Measurements from ENCODE around the gene RXFP2. TPM values are rescaled to one million over a fixed set of nuclear protein-coding genes. Genes with fewer than 3 reads are reported as not detected.

Gene RXFP2
- total and polyA plus RNA-seq, 2 of the 8 experiments (the other 6 are each of a cell fraction or from before 2014, with no cell fraction given), result not detected

DNA sequence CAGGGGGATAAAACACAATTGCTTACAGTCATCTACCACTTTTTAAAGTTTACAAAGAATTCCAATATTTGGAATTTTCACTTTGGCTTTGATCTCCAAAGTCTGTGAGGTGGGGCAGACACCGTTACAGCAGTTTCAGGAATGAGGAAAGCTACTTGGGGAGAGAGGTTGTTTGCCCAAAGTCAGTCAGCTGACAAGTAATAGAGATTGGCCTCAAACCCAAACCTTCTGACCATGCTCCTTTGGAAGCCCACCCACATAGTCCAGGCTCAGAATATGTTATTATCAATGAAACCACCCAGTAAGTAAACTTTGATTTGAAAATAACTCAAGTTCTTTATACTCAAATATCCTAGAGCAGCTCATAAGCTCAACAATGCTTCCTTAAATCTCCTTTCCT is 29.0 kb downstream of the RXFP2 start:
- no peak overlapping the region for H4K8ac ChIP-seq (ENCODE audit: extremely low read depth, insufficient read depth, low read length)
- H2AK5ac ChIP-seq (ENCODE audit: low read depth, low read length), result no peak overlapping the region
- H2BK12ac ChIP-seq (ENCODE audit: low read depth, low read length), result no peak overlapping the region
- no peak overlapping the region for H3K23ac ChIP-seq (ENCODE audit: insufficient read length)
- H3K4ac ChIP-seq (replicated peaks; ENCODE audit: insufficient read length, low read depth, low read length), result no peak overlapping the region
- no peak overlapping the region for H3K4me2 ChIP-seq (ENCODE audit: insufficient read depth in 1 of 2, low read depth in 2 of 2, low read length in 2 of 2)
- H2BK20ac ChIP-seq (ENCODE audit: low read length), result no peak overlapping the region
- no peak overlapping the region for H4K91ac ChIP-seq (replicated peaks; ENCODE audit: insufficient read length, low read length)
- TF ChIP-seq, protein P1, sequence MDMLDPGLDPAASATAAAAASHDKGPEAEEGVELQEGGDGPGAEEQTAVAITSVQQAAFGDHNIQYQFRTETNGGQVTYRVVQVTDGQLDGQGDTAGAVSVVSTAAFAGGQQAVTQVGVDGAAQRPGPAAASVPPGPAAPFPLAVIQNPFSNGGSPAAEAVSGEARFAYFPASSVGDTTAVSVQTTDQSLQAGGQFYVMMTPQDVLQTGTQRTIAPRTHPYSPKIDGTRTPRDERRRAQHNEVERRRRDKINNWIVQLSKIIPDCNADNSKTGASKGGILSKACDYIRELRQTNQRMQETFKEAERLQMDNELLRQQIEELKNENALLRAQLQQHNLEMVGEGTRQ (IDR thresholded peaks at IDR 0.05; ENCODE audit: low read length), result no peak
- no peak for TF ChIP-seq RFX5 (IDR thresholded peaks at IDR 0.05; ENCODE audit: borderline replicate concordance, low read depth, low read length)
- TF ChIP-seq JUND (IDR thresholded peaks at IDR 0.05; ENCODE audit: low read length), result no peak
- no peak for TF ChIP-seq SAP30 (IDR thresholded peaks at IDR 0.05; ENCODE audit: insufficient read depth, insufficient replicate concordance, low read length)
- no peak for TF ChIP-seq EZH2 (IDR thresholded peaks at IDR 0.05; ENCODE audit: low read depth, low read length, severe bottlenecking)
- no peak for TF ChIP-seq SP1 (IDR thresholded peaks at IDR 0.05; ENCODE audit: low read depth, low read length)
- TF ChIP-seq SP4 (IDR thresholded peaks at IDR 0.05; ENCODE audit: low read length), result no peak
- H3K79me1 ChIP-seq (ENCODE audit: low read depth, low read length), result no peaks in the 10 kb centered on the region
- no peaks in the 10 kb centered on the region for H3K23me2 ChIP-seq (ENCODE audit: low read depth, low read length)
- no peak overlapping the region for H3K4me3 ChIP-seq (ENCODE audit: extremely low read depth in 1 of 4, insufficient read depth in 2 of 4, low read depth in 3 of 4, low read length in 4 of 4)
- no peak overlapping the region for H3K18ac ChIP-seq (ENCODE audit: extremely low read depth, low read length)
- H3K79me2 ChIP-seq (ENCODE audit: control insufficient read depth in 1 of 2, insufficient read depth in 2 of 2, low read length in 2 of 2), result no peaks in the 10 kb centered on the region
- ChIA-PET CTCF (ENCODE audit: partially characterized antibody) (interaction anchor here (1.4 kb wide), 1 partner anchor 230 kb away, joined by 6 read pairs; no protein-coding TSS in a partner anchor), POLR2A (ENCODE audit: partially characterized antibody) (no interaction called here)
- no peaks in the 10 kb centered on the region for H3K36me3 ChIP-seq (ENCODE audit: control insufficient read depth in 2 of 4, insufficient read depth in 4 of 4, low read length in 3 of 4)
- H3K9me3 ChIP-seq (ENCODE audit: insufficient read depth in 2 of 2, low read depth in 1 of 2, low read length in 1 of 2), result no peaks in the 10 kb centered on the region
- no peak overlapping the region for H2AFZ ChIP-seq (ENCODE audit: low read length)
- no peak overlapping the region for H4K5ac ChIP-seq (ENCODE audit: insufficient read length, low read depth, low read length)
- no peak overlapping the region for H2BK15ac ChIP-seq (ENCODE audit: low read length)
- no peak overlapping the region for H3K14ac ChIP-seq (ENCODE audit: insufficient read length)
- no peaks in the 10 kb centered on the region for H4K20me1 ChIP-seq (replicated peaks in 1 of 2; ENCODE audit: control insufficient read depth in 1 of 2, insufficient read depth in 2 of 2, low read length in 2 of 2)
- no peak overlapping the region for H2BK120ac ChIP-seq (replicated peaks; ENCODE audit: low read depth, low read length)
- H3K56ac ChIP-seq (replicated peaks; ENCODE audit: insufficient read length, low read depth, low read length), result no peak overlapping the region
- 87% methylated on average over 1 of the region's 1 CpG; no CpG with 5 or more reads in 1 of the 2 experiments for WGBS, 2 experiments (ENCODE audit: extremely low coverage in 1 of 2, insufficient coverage in 1 of 2, insufficient read length in 1 of 2, insufficient replicate concordance in 2 of 2, low coverage in 1 of 2, low lambda C conversion rate in 2 of 2, missing lambda C conversion rate in 1 of 2)
- no peak overlapping the region for H3K27ac ChIP-seq (ENCODE audit: low read depth, low read length)
- H3K27me3 ChIP-seq (replicated peaks in 1 of 4; ENCODE audit: control insufficient read depth in 3 of 4, extremely low read depth in 1 of 4, insufficient read depth in 3 of 4, low read length in 3 of 4), result no peaks in the 10 kb centered on the region
- no peak overlapping the region for H2BK5ac ChIP-seq (ENCODE audit: low read depth, low read length)
- no peaks in the 10 kb centered on the region; a peak in 2 of 7 replicates for H3K4me1 ChIP-seq (replicated peaks in 1 of 4; ENCODE audit: control insufficient read depth in 3 of 4, insufficient read depth in 4 of 4, low read length in 3 of 4)
- DNase-seq (ENCODE audit: low read depth in 1 of 2, low spot score in 2 of 2), result no peak
- no peak overlapping the region for H3K9ac ChIP-seq (replicated peaks in 1 of 4; ENCODE audit: extremely low read depth in 1 of 4, low read depth in 3 of 4, low read length in 3 of 4)
- no peak for FAIRE-seq
